Activated B cell treated with CpG ODN at 0.5 μM for 24 hours (primary cell): ENCODE measurements around the gene LRG1. TPM values are rescaled to one million over a fixed set of nuclear protein-coding genes. Genes with fewer than 3 reads are reported as not detected.

Source experiments
- ATAC-seq: fragments of 200-7000 bp; cut with Tn5 transposase; one replicate; pipeline ENCODE4 v1.10.0; 2021; ENCODE audit warnings: low read depth, mild to moderate bottlenecking, moderate library complexity
- CTCF ChIA-PET: fragments of 350-600 bp; sonication (Branson Sonifier 250); formaldehyde crosslinking; loops from one replicate; lab custom pipeline; 2021; ENCODE audit warnings: antibody characterized with exemption; lab: Charles Lee
- POLR2A ChIA-PET: fragments of 350-600 bp; sonication (Branson Sonifier 250); formaldehyde crosslinking; loops from one replicate; lab custom pipeline; 2021; ENCODE audit warnings: antibody characterized with exemption; lab: Charles Lee
- DNase-seq: peaks from one replicate; pipeline ENCODE4 v3.0.0; 2022
- H3K27ac Mint-ChIP-seq: one replicate; pipeline ENCODE4 v1.8.0; 2020; ENCODE audit warnings: mixed read lengths
- H3K27me3 Mint-ChIP-seq: one replicate; pipeline ENCODE4 v1.8.0; 2021; ENCODE audit warnings: mixed read lengths
- H3K36me3 Mint-ChIP-seq: one replicate; pipeline ENCODE4 v1.8.0; 2021; ENCODE audit warnings: low read depth, mixed read lengths
- H3K4me1 Mint-ChIP-seq: one replicate; pipeline ENCODE4 v1.8.0; 2021; ENCODE audit warnings: mixed read lengths
- H3K4me3 Mint-ChIP-seq: one replicate; pipeline ENCODE4 v1.8.0; 2020; ENCODE audit warnings: mild to moderate bottlenecking, mixed read lengths
- H3K9me3 Mint-ChIP-seq: one replicate; pipeline ENCODE4 v1.8.0; 2020; ENCODE audit warnings: mixed read lengths
- intact Hi-C: fragments of 100-400 bp; cut with micrococcal nuclease; formaldehyde crosslinking; loops from one replicate; pipeline ENCODE4 v1.15.1; 2024
- total RNA-seq: library from RNA; stranded (reverse); gene quantifications from 2 replicates; pipeline ENCODE4 v1.2.3, GENCODE V29; 2022
- TF ChIP-seq, protein P1 (sequence below): fragments of 200-600 bp; IDR thresholded peaks from one replicate; pipeline ENCODE4 v1.8.0; 2022; ENCODE audit warnings: antibody characterized with exemption, mild to moderate bottlenecking

Gene LRG1
- total RNA-seq, 1 donor from 2014 or later, result 2.0 TPM

DNA sequence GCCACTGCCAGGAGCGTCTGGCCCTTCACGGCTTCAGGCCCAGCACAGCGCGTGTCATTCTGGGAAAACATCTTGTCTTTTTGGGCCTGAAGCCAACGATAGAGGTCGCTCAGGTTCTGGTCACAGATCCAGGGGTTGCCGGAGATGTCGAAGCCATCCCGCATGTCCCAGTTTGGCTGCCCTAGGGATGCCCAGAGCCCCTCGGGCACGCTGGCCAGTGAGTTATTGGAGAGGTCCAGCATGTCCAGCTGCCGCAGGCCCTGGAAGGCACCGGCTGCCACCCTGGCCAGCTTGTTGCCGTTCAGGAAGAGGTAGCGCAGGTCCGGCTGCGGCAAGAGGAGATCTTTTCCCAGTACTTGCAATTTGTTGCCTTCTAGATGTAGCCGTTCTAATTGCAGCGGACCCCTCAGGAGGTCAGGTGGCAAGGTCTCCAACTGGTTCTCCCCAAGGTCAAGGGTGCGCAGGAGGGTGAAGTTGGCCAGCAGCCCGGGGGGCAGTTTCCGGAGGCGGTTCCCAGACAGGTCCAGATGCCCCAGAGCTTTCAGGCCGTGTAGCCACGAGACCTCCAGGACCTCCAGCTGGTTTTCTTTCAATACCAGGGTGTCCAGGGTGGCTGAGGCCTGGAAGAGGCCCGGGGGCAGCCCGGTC, 1.8 kb downstream of the LRG1 start:
- Mint-ChIP-seq H3K4me1 (peaks cover 15% of the 10 kb centered on the region), H3K27me3 (peaks cover 19% of the 10 kb centered on the region), H3K9me3 (peaks cover 2% of the 10 kb centered on the region), H3K27ac (no peak overlapping the region), H3K4me3 (no peak overlapping the region), H3K36me3 (no peaks in the 10 kb centered on the region)
- no peak for ATAC-seq
- TF ChIP-seq, protein P1, sequence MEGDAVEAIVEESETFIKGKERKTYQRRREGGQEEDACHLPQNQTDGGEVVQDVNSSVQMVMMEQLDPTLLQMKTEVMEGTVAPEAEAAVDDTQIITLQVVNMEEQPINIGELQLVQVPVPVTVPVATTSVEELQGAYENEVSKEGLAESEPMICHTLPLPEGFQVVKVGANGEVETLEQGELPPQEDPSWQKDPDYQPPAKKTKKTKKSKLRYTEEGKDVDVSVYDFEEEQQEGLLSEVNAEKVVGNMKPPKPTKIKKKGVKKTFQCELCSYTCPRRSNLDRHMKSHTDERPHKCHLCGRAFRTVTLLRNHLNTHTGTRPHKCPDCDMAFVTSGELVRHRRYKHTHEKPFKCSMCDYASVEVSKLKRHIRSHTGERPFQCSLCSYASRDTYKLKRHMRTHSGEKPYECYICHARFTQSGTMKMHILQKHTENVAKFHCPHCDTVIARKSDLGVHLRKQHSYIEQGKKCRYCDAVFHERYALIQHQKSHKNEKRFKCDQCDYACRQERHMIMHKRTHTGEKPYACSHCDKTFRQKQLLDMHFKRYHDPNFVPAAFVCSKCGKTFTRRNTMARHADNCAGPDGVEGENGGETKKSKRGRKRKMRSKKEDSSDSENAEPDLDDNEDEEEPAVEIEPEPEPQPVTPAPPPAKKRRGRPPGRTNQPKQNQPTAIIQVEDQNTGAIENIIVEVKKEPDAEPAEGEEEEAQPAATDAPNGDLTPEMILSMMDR, result no peak
- no peak for DNase-seq
- ChIA-PET POLR2A (no interaction called here), CTCF (interaction anchor here (1.4 kb wide), 1 partner anchor 13 kb away, joined by 6 read pairs; no protein-coding TSS in a partner anchor)
- intact Hi-C loops, result no loop called here

DNA sequence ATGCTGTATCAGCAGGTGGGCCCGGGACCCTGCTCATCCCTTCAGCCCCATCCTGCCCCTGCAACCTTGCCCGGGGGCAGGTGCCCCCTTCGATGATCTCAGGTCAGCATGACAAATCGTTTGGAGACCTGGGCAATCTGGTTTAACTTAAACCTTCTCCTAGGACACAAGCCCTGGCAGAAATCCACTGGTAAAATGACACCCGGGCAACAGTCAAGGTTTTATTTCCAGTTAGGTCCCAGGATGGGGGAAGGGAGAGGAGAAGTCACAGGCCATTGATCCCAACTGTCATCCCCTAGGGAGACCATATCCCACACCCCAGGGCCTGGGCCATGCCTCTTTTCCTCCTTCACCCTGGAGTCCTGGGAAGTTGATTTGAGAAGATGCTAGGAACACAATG, 3.0 kb downstream of the LRG1 start:
- H3K36me3 Mint-ChIP-seq, result no peaks in the 10 kb centered on the region
- no peak for ATAC-seq
- H3K9me3 Mint-ChIP-seq, result peaks cover 2% of the 10 kb centered on the region
- peaks cover 19% of the 10 kb centered on the region for H3K27me3 Mint-ChIP-seq
- CTCF ChIA-PET, result no interaction called here
- no peak overlapping the region for H3K4me3 Mint-ChIP-seq
- POLR2A ChIA-PET, result no interaction called here
- H3K27ac Mint-ChIP-seq, result no peak overlapping the region
- H3K4me1 Mint-ChIP-seq, result peaks cover 15% of the 10 kb centered on the region
- DNase-seq, result no peak
- intact Hi-C loops, result no loop called here
- TF ChIP-seq, protein P1, result no peak

DNA sequence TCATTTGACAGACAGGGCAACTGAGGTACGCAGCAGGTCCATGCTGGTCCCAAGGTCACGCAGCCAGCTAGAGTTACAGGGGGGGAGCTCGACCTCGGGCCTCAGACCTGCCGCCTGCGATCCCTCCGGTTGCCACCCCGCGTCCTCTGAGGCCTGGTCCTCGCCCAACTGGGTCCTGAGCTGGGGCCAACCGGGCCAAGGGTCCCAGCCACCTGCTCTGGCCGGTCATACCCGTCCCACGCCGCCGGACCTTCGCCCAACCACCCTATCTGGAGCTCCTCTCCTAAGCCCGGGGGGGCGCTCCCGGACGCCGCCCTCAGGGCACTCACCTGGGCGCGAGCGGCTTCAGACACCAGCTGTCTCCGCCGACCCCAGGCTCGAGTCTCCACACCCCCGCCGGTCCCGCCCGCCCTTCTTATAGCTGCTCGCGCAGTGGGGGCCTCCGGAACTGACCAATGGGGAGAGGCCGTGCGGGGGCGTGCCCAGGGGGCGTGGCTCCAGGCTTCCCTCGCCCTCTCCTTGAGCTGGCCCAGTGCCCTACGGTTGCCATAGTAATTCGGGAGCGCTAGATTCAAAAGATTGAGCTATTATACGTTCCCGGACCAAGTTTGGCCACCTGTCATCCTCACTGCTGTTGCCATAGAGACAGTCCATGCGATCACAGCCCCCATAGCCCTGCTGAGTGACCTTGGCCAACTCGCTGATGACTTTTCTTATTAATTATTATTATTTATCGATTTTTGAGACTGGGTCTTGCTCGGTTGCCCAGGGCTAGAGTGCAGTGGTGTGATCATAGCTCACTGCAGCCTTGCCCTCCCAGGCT, 4.8 kb downstream of the LRG1 start, which contains the start of gene PLIN5:
TSS of gene PLIN5 (minus strand) at position 389 of the 823 bp plus-strand sequence. CDS start 1,150 bp downstream, outside the sequence.
- peak; percentile 74 for ATAC-seq
- ChIA-PET POLR2A (no interaction called here), CTCF (interaction anchor here (0.8 to 1.4 kb wide), 2 partner anchors 10 to 12 kb away, joined by 3 to 6 read pairs; no protein-coding TSS in a partner anchor)
- intact Hi-C loops, result no loop called here
- Mint-ChIP-seq H3K4me3 (no peak within 1 kb of the TSS), H3K9me3 (no peaks in the 10 kb centered on the region), H3K4me1 (peaks cover 10% of the 10 kb centered on the region), H3K27me3 (peaks cover 19% of the 10 kb centered on the region), H3K36me3 (no peaks in the 10 kb centered on the region), H3K27ac (no peak within 1 kb of the TSS)
- DNase-seq, result peak; percentile 32
- TF ChIP-seq, protein P1, result no peak

- no peak for ATAC-seq
- TF ChIP-seq, protein P1, result no peak
- H3K9me3 Mint-ChIP-seq, result no peaks in the 10 kb centered on the region
- intact Hi-C loops, result no loop called here
- ChIA-PET CTCF (interaction anchor here (1.4 kb wide), 1 partner anchor 8 kb away, joined by 6 read pairs; no protein-coding TSS in a partner anchor), POLR2A (no interaction called here)
- peaks cover 12% of the 10 kb centered on the region for H3K27me3 Mint-ChIP-seq
- H3K27ac Mint-ChIP-seq, result no peak overlapping the region
- peaks cover 5% of the 10 kb centered on the region for H3K4me1 Mint-ChIP-seq
- DNase-seq, result no peak
- no peaks in the 10 kb centered on the region for H3K36me3 Mint-ChIP-seq
- no peak overlapping the region for H3K4me3 Mint-ChIP-seq
Observed at GRCh38 chr19:4533835-4534424, 5.9 kb downstream of the LRG1 start.

- no peaks in the 10 kb centered on the region for H3K9me3 Mint-ChIP-seq
- peaks cover 5% of the 10 kb centered on the region for H3K4me1 Mint-ChIP-seq
- peaks cover 10% of the 10 kb centered on the region for H3K27me3 Mint-ChIP-seq
- DNase-seq (no peak), ATAC-seq (no peak)
- no peak overlapping the region for H3K27ac Mint-ChIP-seq
- H3K36me3 Mint-ChIP-seq, result no peaks in the 10 kb centered on the region
- TF ChIP-seq, protein P1, result no peak
- CTCF ChIA-PET, result no interaction called here
- POLR2A ChIA-PET, result no interaction called here
- no peak overlapping the region for H3K4me3 Mint-ChIP-seq
- intact Hi-C loops, result no loop called here
Observed at GRCh38 chr19:4533334-4533733, 6.5 kb downstream of the LRG1 start.
